SK-N-MC (cell line): ENCODE results near the gene FAM9C.

Experiments used
- EZH2 ChIP-seq: fragments of 200-600 bp; sonication (generic); IDR thresholded peaks from one replicate; pipeline ENCODE4 v1.6.1; 2017; ENCODE audit warnings: antibody characterized with exemption
- FOXP2 ChIP-seq: optimal IDR thresholded peaks from 2 replicates; pipeline ENCODE3; 2011; ENCODE audit warnings: mild to moderate bottlenecking, moderate library complexity; ENCODE audit not compliant: insufficient read depth; ENCODE audit errors: extremely low read length, control extremely low read depth
- POLR2AphosphoS5 ChIP-seq: IDR thresholded peaks from 2 replicates; pipeline ENCODE4 v1.6.1; 2012; ENCODE audit warnings: mild to moderate bottlenecking, low read depth, low read length, borderline replicate concordance

- no peak for TF ChIP-seq POLR2AphosphoS5
- TF ChIP-seq FOXP2, result no peak
- no peak for TF ChIP-seq EZH2
These were observed 58.1 kb downstream of the FAM9C start for GRCh38 chrX:12986164-12986779.
